GM12878 (cell line): Measurements from ENCODE around the gene CCDC194. TPM values are rescaled to one million over a fixed set of nuclear protein-coding genes. Genes with fewer than 3 reads are reported as not detected.

ENCODE experiments used
- ATAC-seq: fragments of 200-7000 bp; cut with Tn5 transposase; 3 replicates; pipeline ENCODE4 v1.9.1; 2020; ENCODE audit warnings: mild to moderate bottlenecking, moderate library complexity
- BruUV-seq: library from RNA; stranded (reverse); fragments of 400-500 nt; replicated peaks from 2 replicates; lab custom pipeline; 2021; lab: Mats Ljungman, UMichigan
- CTCF ChIA-PET: fragments of 300-600 bp; sonication (Branson Sonifier 250); formaldehyde crosslinking; extraction: SDS; loops from one replicate; lab custom pipeline; 2021; ENCODE audit warnings: inconsistent platforms; lab: Yijun Ruan, JAX
- POLR2A ChIA-PET: fragments of 350-600 bp; formaldehyde crosslinking; extraction: SDS; loops from one replicate; lab custom pipeline; 2021; ENCODE audit warnings: inconsistent platforms; lab: Charles Lee
- RAD21 ChIA-PET: fragments of 300-600 bp; sonication (Branson Sonifier 250); formaldehyde crosslinking; loops from one replicate; lab custom pipeline; 2023; ENCODE audit warnings: antibody characterized with exemption; ENCODE audit not compliant: unreplicated experiment; lab: Charles Lee
- SMC1A ChIA-PET: fragments of 300-600 bp; sonication (Branson Sonifier 250); formaldehyde crosslinking; loops from one replicate; lab custom pipeline; 2023; ENCODE audit not compliant: unreplicated experiment, uncharacterized antibody; lab: Charles Lee
- DNase-seq: peaks from one replicate; pipeline ENCODE4 v3.0.0-alpha.2; 2011; ENCODE audit warnings: low read depth, low spot score
- FAIRE-seq: peaks from 3 replicates; lab custom pipeline; 2011; peaks lifted over from hg19 to GRCh38; lab: Jason Lieb, UNC
- H2AFZ ChIP-seq: 2 replicates; pipeline ENCODE4 v1.6.0; 2011; ENCODE audit warnings: low read depth, low read length, control low read depth; ENCODE audit not compliant: control insufficient read depth
- H3K27ac ChIP-seq: 2 replicates; pipeline ENCODE4 v1.5.1; 2011; ENCODE audit warnings: control low read depth; ENCODE audit not compliant: control insufficient read depth, insufficient read depth
- H3K27me3 ChIP-seq, 2 experiments: replicated peaks in 1 of 2; 2 replicates each; pipeline versions ENCODE4 v1.6.0 to v1.6.1; 2011; ENCODE audit warnings: low read length in 1 of 2; ENCODE audit not compliant: control insufficient read depth in 2 of 2, insufficient read depth in 2 of 2
- H3K36me3 ChIP-seq, 2 experiments: 2 replicates each; pipeline ENCODE4 v1.5.1; 2011; ENCODE audit warnings: low read length in 1 of 2; ENCODE audit not compliant: control insufficient read depth in 2 of 2, insufficient read depth in 2 of 2
- H3K4me1 ChIP-seq: 2 replicates; pipeline ENCODE4 v1.6.1; 2011; ENCODE audit warnings: mild to moderate bottlenecking, low read length, moderate library complexity, mixed read lengths; ENCODE audit not compliant: control insufficient read depth, insufficient read depth
- H3K4me2 ChIP-seq: 2 replicates; pipeline ENCODE4 v1.6.0; 2011; ENCODE audit warnings: control low read depth; ENCODE audit not compliant: control insufficient read depth, insufficient read depth
- H3K4me3 ChIP-seq: fragments of 200-600 bp; sonication (generic); 2 replicates; pipeline ENCODE4 v1.5.1; 2016
- H3K79me2 ChIP-seq: 2 replicates; pipeline ENCODE4 v1.6.0; 2011; ENCODE audit warnings: low read length; ENCODE audit not compliant: control insufficient read depth, insufficient read depth
- H3K9ac ChIP-seq: 2 replicates; pipeline ENCODE4 v1.8.0; 2011; ENCODE audit warnings: low read length, control low read depth, mixed read lengths; ENCODE audit not compliant: control insufficient read depth, insufficient read depth
- H3K9me3 ChIP-seq: replicated peaks from 3 replicates; pipeline ENCODE4 v1.5.1; 2011; ENCODE audit warnings: mild to moderate bottlenecking, low read length; ENCODE audit not compliant: control insufficient read depth, insufficient read depth
- H4K20me1 ChIP-seq: 2 replicates; pipeline ENCODE4 v1.6.0; 2011; ENCODE audit not compliant: control insufficient read depth, insufficient read depth
- CHD2 ChIP-seq: IDR thresholded peaks from 2 replicates; pipeline ENCODE4 v1.6.1; 2011; ENCODE audit warnings: low read depth, low read length, improper control_type of control experiment, borderline replicate concordance
- CTCF ChIP-seq, 3 experiments: IDR thresholded peaks in 2 of 3; conservative IDR thresholded peaks in 1 of 3; 2 replicates each; pipeline ENCODE4 v1.5.1; 2011; ENCODE audit warnings: low read depth in 3 of 3, low read length in 3 of 3, mild to moderate bottlenecking in 3 of 3, control low read depth in 2 of 3, moderate library complexity in 2 of 3, inconsistent platforms in 1 of 3, mixed read lengths in 1 of 3; ENCODE audit not compliant: control insufficient read depth in 2 of 3, insufficient read depth in 1 of 3; ENCODE audit errors: extremely low read depth in 1 of 3
- DPF2 ChIP-seq: fragments of 450-650 bp; IDR thresholded peaks from 2 replicates; pipeline ENCODE4 v1.6.1; 2017; ENCODE audit warnings: mild to moderate bottlenecking
- IKZF1 ChIP-seq: fragments of 450-650 bp; conservative IDR thresholded peaks from 2 replicates; pipeline ENCODE4 v1.6.1; 2017; ENCODE audit warnings: antibody characterized with exemption, mild to moderate bottlenecking
- NBN ChIP-seq: fragments of 450-650 bp; IDR thresholded peaks from 2 replicates; pipeline ENCODE4 v1.6.1; 2016
- NFXL1 ChIP-seq: fragments of 450-650 bp; IDR thresholded peaks from 2 replicates; pipeline ENCODE4 v1.6.1; 2017; ENCODE audit warnings: antibody characterized with exemption, mild to moderate bottlenecking, borderline replicate concordance
- NR2C1 ChIP-seq: fragments of 450-650 bp; IDR thresholded peaks from 2 replicates; pipeline ENCODE4 v1.6.1; 2017; ENCODE audit warnings: antibody characterized with exemption, mild to moderate bottlenecking, moderate library complexity
- NRF1 ChIP-seq: conservative IDR thresholded peaks from 2 replicates; pipeline ENCODE4 v1.6.1; 2011; ENCODE audit warnings: mild to moderate bottlenecking, low read depth, low read length, improper control_type of control experiment
- PAX8 ChIP-seq: fragments of 450-650 bp; IDR thresholded peaks from 2 replicates; pipeline ENCODE4 v1.6.1; 2017; ENCODE audit warnings: mild to moderate bottlenecking, moderate library complexity
- PKNOX1 ChIP-seq: fragments of 450-650 bp; IDR thresholded peaks from 2 replicates; pipeline ENCODE4 v1.6.1; 2016; ENCODE audit warnings: mild to moderate bottlenecking
- POU2F2 ChIP-seq: IDR thresholded peaks from 3 replicates; pipeline ENCODE4 v1.6.1; 2011; ENCODE audit warnings: low read depth, mild to moderate bottlenecking, low read length, borderline replicate concordance
- SMARCA5 ChIP-seq: fragments of 450-650 bp; IDR thresholded peaks from 2 replicates; pipeline ENCODE4 v1.6.1; 2017; ENCODE audit warnings: mild to moderate bottlenecking
- SP1 ChIP-seq: IDR thresholded peaks from one replicate; pipeline ENCODE4 v1.6.1; 2011; ENCODE audit warnings: low read depth, low read length
- SREBF1 ChIP-seq: IDR thresholded peaks from 2 replicates; pipeline ENCODE4 v1.6.1; 2012; ENCODE audit warnings: mild to moderate bottlenecking, low read length
- STAT3 ChIP-seq: IDR thresholded peaks from 2 replicates; pipeline ENCODE4 v1.6.1; 2011; ENCODE audit warnings: low read depth, low read length, improper control_type of control experiment
- TCF3 ChIP-seq: IDR thresholded peaks from 2 replicates; pipeline ENCODE4 v1.6.1; 2012; ENCODE audit warnings: low read depth, mild to moderate bottlenecking, low read length, borderline replicate concordance; ENCODE audit not compliant: insufficient read depth
- ZNF207 ChIP-seq: fragments of 450-650 bp; IDR thresholded peaks from 2 replicates; pipeline ENCODE4 v1.6.1; 2014; ENCODE audit warnings: antibody characterized with exemption, mild to moderate bottlenecking, borderline replicate concordance
- WGBS: methylation state at CpG from one replicate; pipeline ENCODE4 v1.1.6; 2016; ENCODE audit warnings: low lambda C conversion rate; ENCODE audit not compliant: insufficient replicate concordance, insufficient coverage; ENCODE audit errors: missing lambda C conversion rate; 5-methylcytosine and 5-hydroxymethylcytosine counted together
- in situ Hi-C: fragments of 300-500 bp; cut with MboI; formaldehyde crosslinking; loops from 9 replicates; pipeline ENCODE4 v1.14.3; 2018; ENCODE audit warnings: mixed read lengths
- intact Hi-C: fragments of 100-400 bp; cut with micrococcal nuclease; formaldehyde crosslinking; loops from one replicate; pipeline ENCODE4 v1.14.2; 2022; ENCODE audit not compliant: unreplicated experiment
- polyA plus RNA-seq, 11 experiments: library from polyadenylated mRNA; depleted of rRNA in 4 of 11; unstranded in 6 of 11; stranded (reverse) in 5 of 11; fragments of >200 nt; fragmentation: Nextera tagmentation in 4 of 11; fragmentation: Illumina TruSeq in 1 of 11; extraction: Ambion mirVana in 4 of 11; extraction: Trizol in 1 of 11; gene quantifications; 1 replicate in 1 of 11; 2 replicates in 10 of 11; pipeline versions ENCODE4 v1.2.1 to v1.2.3, GENCODE V29; 2011 to 2016; ENCODE audit warnings: inconsistent platforms in 2 of 11, missing spikeins in 2 of 11, low read depth in 1 of 11
- total RNA-seq, 4 experiments: library from RNA; depleted of rRNA in 3 of 4; stranded (reverse); fragments of >200 nt in 3 of 4; fragmentation: Illumina TruSeq in 1 of 4; extraction: Trizol in 1 of 4; gene quantifications; 2 replicates each; pipeline versions ENCODE4 v1.2.1 to v1.2.3, GENCODE V29; 2013 to 2021
- TF ChIP-seq, protein P1 (sequence below): fragments of 450-650 bp; IDR thresholded peaks from 2 replicates; pipeline ENCODE4 v1.6.1; 2017; ENCODE audit warnings: antibody characterized with exemption, mild to moderate bottlenecking, moderate library complexity

Gene CCDC194
- total and polyA plus RNA-seq, 10 of the 15 experiments (the other 5 are each of a cell fraction or from before 2014, with no cell fraction given), result 0.07 to 3.4 (median 0.97) TPM

- TF ChIP-seq, protein P1, sequence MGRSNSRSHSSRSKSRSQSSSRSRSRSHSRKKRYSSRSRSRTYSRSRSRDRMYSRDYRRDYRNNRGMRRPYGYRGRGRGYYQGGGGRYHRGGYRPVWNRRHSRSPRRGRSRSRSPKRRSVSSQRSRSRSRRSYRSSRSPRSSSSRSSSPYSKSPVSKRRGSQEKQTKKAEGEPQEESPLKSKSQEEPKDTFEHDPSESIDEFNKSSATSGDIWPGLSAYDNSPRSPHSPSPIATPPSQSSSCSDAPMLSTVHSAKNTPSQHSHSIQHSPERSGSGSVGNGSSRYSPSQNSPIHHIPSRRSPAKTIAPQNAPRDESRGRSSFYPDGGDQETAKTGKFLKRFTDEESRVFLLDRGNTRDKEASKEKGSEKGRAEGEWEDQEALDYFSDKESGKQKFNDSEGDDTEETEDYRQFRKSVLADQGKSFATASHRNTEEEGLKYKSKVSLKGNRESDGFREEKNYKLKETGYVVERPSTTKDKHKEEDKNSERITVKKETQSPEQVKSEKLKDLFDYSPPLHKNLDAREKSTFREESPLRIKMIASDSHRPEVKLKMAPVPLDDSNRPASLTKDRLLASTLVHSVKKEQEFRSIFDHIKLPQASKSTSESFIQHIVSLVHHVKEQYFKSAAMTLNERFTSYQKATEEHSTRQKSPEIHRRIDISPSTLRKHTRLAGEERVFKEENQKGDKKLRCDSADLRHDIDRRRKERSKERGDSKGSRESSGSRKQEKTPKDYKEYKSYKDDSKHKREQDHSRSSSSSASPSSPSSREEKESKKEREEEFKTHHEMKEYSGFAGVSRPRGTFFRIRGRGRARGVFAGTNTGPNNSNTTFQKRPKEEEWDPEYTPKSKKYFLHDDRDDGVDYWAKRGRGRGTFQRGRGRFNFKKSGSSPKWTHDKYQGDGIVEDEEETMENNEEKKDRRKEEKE, result no peak
These were observed 27.9 kb upstream of the CCDC194 start (continued) for GRCh38 chr19:17421942-17422341.

DNA sequence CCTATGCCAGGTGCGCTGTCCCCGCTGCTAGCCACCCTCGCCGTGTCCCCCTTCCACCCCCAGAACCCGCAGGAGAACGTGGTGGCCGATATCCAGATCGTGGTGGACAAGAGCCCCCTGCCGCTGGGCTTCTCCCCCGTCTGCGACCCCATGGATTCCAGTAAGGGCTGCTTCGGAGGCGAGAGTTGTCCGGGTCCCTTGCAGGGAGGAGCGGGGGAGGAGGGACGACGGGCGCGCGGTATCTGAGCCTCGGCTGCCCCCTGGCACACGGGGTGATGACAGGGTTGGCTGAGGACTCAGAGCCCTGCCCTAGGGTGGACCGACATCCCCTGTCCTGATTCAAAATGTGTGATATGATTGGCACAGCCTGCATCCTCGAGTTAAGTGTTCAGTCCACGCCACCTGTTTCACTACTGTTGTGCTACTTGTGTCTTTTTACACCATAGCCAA, 26.5 kb upstream of the CCDC194 start:
- RAD21 ChIA-PET, result interaction anchor here (1.6 kb wide), 1 partner anchor 14 kb away, joined by 21 read pairs; the partner anchor contains the start of gene BST2
- in situ Hi-C loops, result no loop called here
- SMC1A ChIA-PET, result interaction anchor here (3.7 kb wide), 1 partner anchor 14 kb away, joined by 26 read pairs; the partner anchor contains the start of gene BST2
- DNase-seq (no peak), FAIRE-seq (peak; percentile 52), ATAC-seq (peak; percentile 57)
- peaks cover 2% of the 10 kb centered on the region; the same call in 1 of the 2 replicates for H3K79me2 ChIP-seq
- peak overlapping the region; percentile 71 for H3K4me2 ChIP-seq
- H3K9ac ChIP-seq, result peak overlapping the region; percentile 62
- no peaks in the 10 kb centered on the region for H3K9me3 ChIP-seq
- H4K20me1 ChIP-seq, result no peaks in the 10 kb centered on the region
- peak overlapping the region; percentile 99 for H3K4me3 ChIP-seq
- no peaks in the 10 kb centered on the region; a peak in 1 of 4 replicates for H3K36me3 ChIP-seq
- BruUV-seq, result no TSS peak
- peak overlapping the region; percentile 83 for H2AFZ ChIP-seq
- POLR2A ChIA-PET, result interaction anchor here (1.1 to 4.3 kb wide), 2 partner anchors 14 to 91 kb away, joined by 3 to 46 read pairs; partner anchors contain the start of genes BST2 and PGLS
- CTCF ChIA-PET, result interaction anchor here (1.0 kb wide), 1 partner anchor 112 kb away, joined by 3 read pairs; no protein-coding TSS in a partner anchor
- 19% methylated on average over 25 of the region's 25 CpGs for WGBS
- intact Hi-C loops, result no loop called here
- no peaks in the 10 kb centered on the region for H3K27me3 ChIP-seq
- peaks cover 3% of the 10 kb centered on the region; the same call in 1 of the 2 replicates for H3K4me1 ChIP-seq
- peak overlapping the region; percentile 37 for H3K27ac ChIP-seq
- TF ChIP-seq NFXL1 (peak; percentile 92; the same call in 1 of the 2 replicates), ZNF207 (no peak), SP1 (no peak), NBN (no peak), STAT3 (no peak), IKZF1 (no peak), NR2C1 (no peak), SREBF1 (no peak), POU2F2 (no peak), PKNOX1 (0 out of 2 replicates have a peak, but pooled peaks have one; percentile 21), CTCF (IDR thresholded peaks at IDR 0.05 in 2 of 3, conservative IDR thresholded peaks at IDR 0.05 in 1 of 3; ENCODE audit: control insufficient read depth in 2 of 3, extremely low read depth in 1 of 3, insufficient read depth in 1 of 3, low read depth in 3 of 3, low read length in 3 of 3) (peak in 2 of 3 experiments; percentile 2 to 45; a peak in 3 of 6 replicates), DPF2 (no peak), PAX8 (no peak), NRF1 (no peak), SMARCA5 (peak; percentile 38; the same call in 1 of the 2 replicates), TCF3 (0 out of 2 replicates have a peak, but pooled peaks have one; percentile 14), CHD2 (no peak)
